ENCODE measurements around the gene MT1H. TPM values are rescaled to one million over a fixed set of nuclear protein-coding genes. Genes with fewer than 3 reads are reported as not detected.
"Not testable (repeated sequence)": the region's sequence is repeated elsewhere in the genome, so short reads cannot be mapped to it uniquely, and the experiment has no call there.

MT1H gene
- polyA plus RNA-seq, 12 donors = 1.1 to 179 (median 5.6) TPM; not detected in 8

GRCh38 chr16:56662357-56663354 is 7.0 kb upstream of the MT1H start:
- no peak for DNase-seq

- no peak for DNase-seq
Observed at GRCh38 chr16:56664506-56664905, 5.1 kb upstream of the MT1H start.

GRCh38 chr16:56665286-56666261 is 4.0 kb upstream of the MT1H start:
- DNase-seq = not testable (repeated sequence)

- no peak for DNase-seq
Observed at GRCh38 chr16:56667581-56668571, 1.7 kb upstream of the MT1H start, which contains the start of gene MT1G. Gene MT1G (minus strand): TSS chr16:56668065. CDS start chr16:56667993, 72 bp downstream.

- no peak for DNase-seq
Observed at GRCh38 chr16:56669840-56670619, 416 bp downstream of the MT1H start.

GRCh38 chr16:56670620-56670934 is 963 bp downstream of the MT1H start:
- no peak for DNase-seq

- not testable (repeated sequence) for DNase-seq
Observed at GRCh38 chr16:56671691-56672090, 2.1 kb downstream of the MT1H start.

GRCh38 chr16:56672171-56672570 is 2.6 kb downstream of the MT1H start:
- DNase-seq = not testable (repeated sequence)

GRCh38 chr16:56672761-56673536 is 3.3 kb downstream of the MT1H start:
- DNase-seq = no peak

- peak; percentile 53 for DNase-seq
Observed at GRCh38 chr16:56673921-56674320, 4.3 kb downstream of the MT1H start.

- not testable (repeated sequence) for DNase-seq
Observed at GRCh38 chr16:56674570-56674969, 5.0 kb downstream of the MT1H start.

- DNase-seq = no peak
Observed at GRCh38 chr16:56675685-56676210, 6.1 kb downstream of the MT1H start.

GRCh38 chr16:56677474-56677873 is 7.9 kb downstream of the MT1H start:
- no peak for DNase-seq

- no peak for DNase-seq
Observed at GRCh38 chr16:56679078-56679730, 9.6 kb downstream of the MT1H start.

GRCh38 chr16:56679818-56680217 is 10.2 kb downstream of the MT1H start:
- no peak for DNase-seq

- peak; percentile 87 for DNase-seq
Observed at GRCh38 chr16:56681939-56682702, 12.5 kb downstream of the MT1H start, which contains the start of gene MT1X. Gene MT1X (plus strand): TSS chr16:56682470. CDS start chr16:56682541, 71 bp downstream.

- DNase-seq = no peak
Observed at GRCh38 chr16:56682703-56683397, 13.2 kb downstream of the MT1H start.

All from muscle of arm (tissue), 12 donors.